NCI-H2029 treated with DMSO at 0.1 percent for 48 hours (cell line): Measurements from ENCODE around the gene PGA5.
A peak's percentile ranks its signal among the peaks of the same experiment; 100 is the strongest.

Experiments used
- DNase-seq: peaks from one replicate; lab custom pipeline; 2025; lab: John Stamatoyannopoulos, UW

The PGA5 gene

DNA sequence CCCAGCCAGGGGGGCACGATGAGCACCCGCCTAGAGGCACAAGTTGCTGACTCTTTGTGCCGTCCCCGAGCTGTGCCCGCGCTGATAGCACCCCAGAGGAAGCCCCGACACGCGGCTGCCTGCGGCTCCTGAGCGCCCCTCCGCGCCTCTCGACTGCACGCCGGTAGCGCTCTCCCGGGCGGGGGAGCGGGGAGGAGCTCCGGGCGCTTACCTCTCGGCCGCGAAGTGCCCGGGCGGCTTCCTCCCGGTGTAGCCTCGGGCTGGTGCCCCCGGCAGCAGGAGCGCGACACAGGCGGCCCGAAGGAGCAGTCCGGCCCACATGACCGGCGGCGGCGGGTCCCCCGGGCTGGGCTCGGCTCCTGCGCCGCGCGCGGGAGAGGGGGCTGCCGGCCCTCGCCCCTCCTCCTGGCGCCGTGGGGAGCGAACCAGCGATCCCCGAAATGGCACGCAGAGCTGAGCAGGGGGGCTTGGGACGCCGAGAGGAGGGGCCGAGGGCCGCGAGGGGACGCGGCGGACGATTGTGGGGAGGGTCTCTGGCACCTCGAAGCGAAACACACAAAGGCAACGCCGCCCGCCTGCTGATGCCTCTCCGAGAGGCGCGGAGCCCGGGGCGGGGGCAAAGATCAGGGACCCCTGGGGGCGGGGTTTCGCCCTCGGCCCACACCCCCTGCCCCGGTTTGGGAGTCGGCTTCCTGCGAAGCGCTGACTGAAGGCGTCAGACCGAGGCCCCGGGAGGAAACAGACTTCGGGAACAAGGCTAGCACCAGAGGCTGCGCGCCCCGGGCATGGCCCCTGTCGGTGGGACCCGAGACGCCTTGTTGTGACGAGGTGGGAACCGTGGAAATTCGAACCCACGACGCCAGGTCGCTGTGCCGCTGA, 54.0 kb downstream of the PGA5 start, which contains the start of gene VWCE:
Gene VWCE (minus strand): TSS at position 600 of the 879 bp plus-strand sequence. CDS start 279 bp downstream, at position 321.
- no peak for DNase-seq

DNA sequence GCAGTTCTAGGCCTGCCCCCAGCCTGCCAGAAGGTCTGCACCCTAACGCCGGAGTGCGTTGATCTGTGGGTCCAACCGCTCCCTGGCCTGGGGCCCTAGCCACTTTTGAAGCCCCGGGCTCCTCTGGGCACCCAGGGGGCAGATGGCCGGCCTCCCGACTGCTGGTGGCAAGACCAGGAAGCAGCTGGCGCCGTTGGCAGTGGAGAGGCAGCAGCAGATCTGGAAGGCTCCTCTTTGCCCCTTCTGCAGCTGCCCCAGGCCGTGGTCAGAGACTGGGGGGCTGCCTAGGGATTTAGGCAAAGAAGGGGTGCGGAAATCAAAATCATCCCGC, 54.6 kb downstream of the PGA5 start:
- DNase-seq, result no peak

DNA sequence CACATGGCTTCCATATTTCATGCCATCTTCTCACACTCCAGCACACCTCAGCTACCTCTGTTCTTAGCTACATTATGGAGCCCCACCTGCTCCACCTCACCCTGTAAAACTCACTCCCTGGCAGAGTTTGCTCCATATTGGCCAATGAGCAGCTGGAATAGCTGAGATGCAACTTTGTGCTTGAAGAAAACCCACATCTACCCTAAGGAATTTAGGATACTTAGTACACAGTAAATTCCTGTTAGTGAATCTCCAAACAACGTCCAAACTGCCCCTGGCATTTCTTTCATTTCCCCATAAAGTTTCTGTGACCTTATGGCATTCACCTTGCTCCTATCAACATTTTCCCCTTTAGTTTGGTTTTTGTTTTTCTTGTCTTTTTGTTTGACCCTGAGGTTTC, 56.4 kb downstream of the PGA5 start:
- DNase-seq, result no peak

DNA sequence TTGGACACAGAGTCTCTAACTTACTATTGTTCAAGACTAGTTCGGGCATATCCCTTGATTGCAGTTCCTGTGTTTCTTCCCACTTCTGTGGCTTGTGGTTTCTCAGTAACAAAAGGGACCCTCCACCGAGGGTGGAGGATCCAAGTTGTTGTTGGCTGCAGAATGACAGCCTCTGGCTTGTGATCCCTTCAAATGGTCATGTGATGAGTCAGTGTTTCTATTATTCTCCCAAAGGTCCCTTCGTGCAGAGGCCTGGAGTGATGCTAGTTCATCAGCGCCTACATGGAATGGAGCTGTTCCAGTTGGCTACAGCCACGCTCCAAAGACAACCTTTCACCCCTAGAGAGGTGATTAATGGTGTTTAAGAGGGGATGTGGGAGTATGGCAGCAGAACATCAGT, 56.8 kb downstream of the PGA5 start:
- DNase-seq, result peak; percentile 22

DNA sequence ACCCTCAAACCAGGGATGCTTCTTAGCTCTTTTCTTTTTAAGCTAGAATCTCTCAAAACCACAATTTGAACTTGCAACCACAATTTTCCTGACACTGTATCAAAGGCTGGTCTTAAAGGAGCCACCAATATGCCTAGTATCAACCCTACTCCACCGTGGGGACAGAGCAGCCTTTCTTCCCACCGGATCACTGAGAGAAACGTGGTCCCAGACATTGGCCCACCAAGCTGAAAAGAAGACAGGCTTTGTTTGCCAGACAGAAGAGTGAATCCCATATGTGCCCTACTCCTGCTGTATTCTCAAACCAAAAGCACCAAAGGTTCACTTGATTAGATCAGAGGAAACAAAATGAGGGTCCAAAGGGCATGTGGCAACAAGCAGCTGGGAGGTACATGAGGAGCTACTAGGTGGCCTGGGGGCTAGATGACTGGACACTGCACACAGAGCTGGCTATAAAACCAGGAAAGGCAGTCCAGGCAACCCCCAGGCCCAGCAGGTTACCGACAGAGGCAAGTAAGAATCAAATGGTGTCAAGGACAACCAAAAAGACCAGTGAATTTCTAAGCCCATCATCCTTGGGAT, 57.8 kb downstream of the PGA5 start:
- DNase-seq, result no peak
